SW480 (cell line): ENCODE results near the gene BTNL8.
"Not testable (repeated sequence)": the region's sequence is repeated elsewhere in the genome, so short reads cannot be mapped to it uniquely, and the experiment has no call there.

Experiments used
- DNase-seq: peaks from one replicate; pipeline ENCODE4 v3.0.0-alpha.2; 2016; ENCODE audit warnings: low spot score

The BTNL8 gene

GRCh38 chr5:180875860-180876426 is 23.0 kb upstream of the BTNL8 start:
- DNase-seq = no peak

GRCh38 chr5:180885845-180886529 is 13.0 kb upstream of the BTNL8 start:
- DNase-seq = peak; percentile 78

GRCh38 chr5:180889381-180889780 is 9.6 kb upstream of the BTNL8 start:
- no peak for DNase-seq

GRCh38 chr5:180895330-180895729 is 3.6 kb upstream of the BTNL8 start:
- not testable (repeated sequence) for DNase-seq

GRCh38 chr5:180900178-180900577 is 1.2 kb downstream of the BTNL8 start:
- no peak for DNase-seq

- no peak for DNase-seq
Measured at GRCh38 chr5:180901319-180902009, 2.5 kb downstream of the BTNL8 start.

GRCh38 chr5:180908400-180908799 is 9.4 kb downstream of the BTNL8 start:
- DNase-seq = no peak

GRCh38 chr5:180908998-180909731 is 10.2 kb downstream of the BTNL8 start:
- DNase-seq = no peak

GRCh38 chr5:180909782-180910181 is 10.8 kb downstream of the BTNL8 start:
- no peak for DNase-seq

- DNase-seq = no peak
Measured at GRCh38 chr5:180910182-180910581, 11.2 kb downstream of the BTNL8 start.

- DNase-seq = no peak
Measured at GRCh38 chr5:180910735-180911134, 11.8 kb downstream of the BTNL8 start.

- DNase-seq = no peak
Measured at GRCh38 chr5:180914646-180915045, 15.7 kb downstream of the BTNL8 start.

- no peak for DNase-seq
Measured at GRCh38 chr5:180915924-180916323, 17.0 kb downstream of the BTNL8 start.

GRCh38 chr5:180918380-180918779 is 19.4 kb downstream of the BTNL8 start:
- DNase-seq = no peak

- DNase-seq = no peak
Measured at GRCh38 chr5:180920710-180921109, 21.8 kb downstream of the BTNL8 start.

- no peak for DNase-seq
Measured at GRCh38 chr5:180922932-180923331, 24.0 kb downstream of the BTNL8 start.

- DNase-seq = no peak
Measured at GRCh38 chr5:180932660-180933059, 33.7 kb downstream of the BTNL8 start.

GRCh38 chr5:180935203-180935602 is 36.2 kb downstream of the BTNL8 start:
- peak; percentile 0 for DNase-seq

GRCh38 chr5:180938294-180938693 is 39.3 kb downstream of the BTNL8 start:
- no peak for DNase-seq

- DNase-seq = no peak
Measured at GRCh38 chr5:180950291-180950949, 51.5 kb downstream of the BTNL8 start.

GRCh38 chr5:180959661-180960060 is 60.7 kb downstream of the BTNL8 start:
- DNase-seq = no peak

GRCh38 chr5:180960209-180960608 is 61.2 kb downstream of the BTNL8 start:
- DNase-seq = no peak
